Superior temporal gyrus (tissue), 1 donor: ENCODE data around the gene MACROD2.
"Not testable (repeated sequence)": the region's sequence is repeated elsewhere in the genome, so short reads cannot be mapped to it uniquely, and the experiment has no call there.

Source experiments
- DNase-seq: peaks from one replicate; pipeline ENCODE4 v3.0.0-alpha.2; 2016; ENCODE audit errors: extremely low spot score

Gene MACROD2

DNA sequence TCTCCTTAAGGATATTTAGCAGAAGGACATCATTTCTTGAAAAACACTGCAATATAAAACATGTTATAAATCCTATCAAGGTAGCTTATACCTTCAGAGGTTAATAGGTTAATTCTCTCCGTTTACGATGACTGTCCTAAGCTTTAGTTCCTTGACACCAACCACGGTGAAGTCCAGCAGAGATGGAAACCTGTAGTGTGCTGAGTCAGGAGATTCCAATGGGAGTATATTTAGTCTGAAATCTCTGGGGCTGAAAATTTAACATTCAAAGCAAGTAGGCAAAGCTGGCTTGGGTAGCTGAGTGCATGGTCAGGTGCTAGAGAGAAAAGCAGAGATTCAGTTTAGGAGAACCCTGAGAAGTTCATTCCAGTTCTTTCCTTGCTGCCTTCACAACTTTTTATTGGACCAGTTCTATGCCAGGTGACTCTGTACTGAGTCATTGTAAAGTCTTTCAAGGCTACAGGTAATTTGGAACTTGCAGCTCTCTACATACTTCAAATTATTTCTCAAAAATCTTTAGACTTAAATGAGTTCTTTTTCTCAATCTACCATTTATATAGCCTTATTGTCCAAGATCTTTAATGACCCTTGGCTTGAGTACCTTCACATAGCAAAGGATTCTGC lies 1351.5 kb downstream of the MACROD2 start:
- DNase-seq: no peak

DNA sequence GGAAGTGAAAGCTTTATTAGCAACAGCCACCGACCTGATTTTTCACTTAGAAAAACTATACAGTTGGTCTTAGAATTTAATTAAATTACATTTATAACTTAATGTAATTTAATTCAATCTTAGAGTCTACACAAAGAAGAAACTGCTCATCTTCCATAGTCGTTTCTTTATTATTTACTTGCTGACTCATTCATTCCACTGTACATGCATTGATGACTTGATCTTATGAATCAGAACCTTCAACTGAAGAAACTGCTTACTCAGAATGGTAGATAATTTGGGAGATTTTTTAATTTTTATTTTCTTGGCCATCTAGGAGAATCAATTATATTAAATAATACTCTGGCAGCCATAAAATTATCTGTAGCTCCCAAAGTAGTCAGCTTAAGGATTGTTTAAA lies 1363.7 kb downstream of the MACROD2 start:
- DNase-seq: no peak

- DNase-seq: no peak
Observed at GRCh38 chr20:15362849-15363248, 1367.5 kb downstream of the MACROD2 start.

DNA sequence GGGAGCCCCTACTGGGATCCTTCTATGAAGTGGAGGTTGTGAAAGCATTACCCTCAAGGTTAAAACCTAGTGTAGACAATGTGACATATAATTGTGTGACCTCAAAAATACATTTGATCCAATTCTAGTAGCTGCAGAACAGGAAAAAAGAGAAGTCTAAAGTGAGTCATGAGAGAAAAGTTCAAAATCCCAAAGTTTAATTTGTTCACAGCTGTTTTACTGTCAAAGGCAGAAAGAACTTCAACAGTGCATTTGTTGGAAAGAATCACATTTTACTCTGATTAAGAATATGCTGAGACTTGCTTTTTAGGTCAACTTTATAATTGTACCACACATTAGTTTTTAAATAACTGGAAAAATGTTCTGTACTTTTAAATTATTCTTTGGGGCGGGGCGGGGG lies 1369.5 kb downstream of the MACROD2 start:
- DNase-seq: no peak

DNA sequence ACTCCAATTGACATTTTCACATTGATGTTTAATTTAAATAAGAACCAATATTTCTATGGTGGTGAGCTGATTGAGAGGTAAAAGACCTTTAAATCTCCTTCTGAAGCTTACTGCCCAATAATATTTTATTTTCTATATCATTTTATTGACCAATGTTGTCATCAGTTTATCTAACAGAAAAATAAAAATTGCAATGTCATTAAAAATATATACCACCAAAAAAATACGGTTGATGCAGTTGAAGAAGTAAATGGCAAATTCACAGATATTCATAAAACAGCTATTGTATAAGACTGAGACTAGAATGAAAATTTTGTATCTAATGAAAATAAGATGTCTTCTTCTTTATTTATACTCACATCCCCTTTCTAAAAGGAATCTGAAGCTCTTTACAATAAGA lies 1375.1 kb downstream of the MACROD2 start:
- DNase-seq: no peak

DNA sequence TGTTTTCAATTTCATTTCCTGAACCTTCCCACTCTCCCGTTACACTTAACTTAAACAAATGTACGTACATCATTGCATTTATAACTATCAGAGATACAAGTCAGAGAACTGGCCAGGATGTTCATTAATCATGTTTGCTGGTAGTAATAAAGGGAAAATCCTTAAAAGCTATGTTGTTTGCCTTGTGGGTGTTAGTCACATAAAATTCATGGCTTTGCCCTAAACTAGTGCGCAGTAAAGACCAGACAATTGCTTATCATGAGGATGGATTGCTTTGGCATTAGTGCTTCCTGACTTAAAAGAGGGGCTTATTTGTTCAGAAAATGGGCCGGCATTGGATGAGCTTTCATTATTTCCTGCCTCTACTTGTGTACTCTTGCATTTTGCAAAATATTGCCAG lies 1379.4 kb downstream of the MACROD2 start:
- no peak for DNase-seq

DNA sequence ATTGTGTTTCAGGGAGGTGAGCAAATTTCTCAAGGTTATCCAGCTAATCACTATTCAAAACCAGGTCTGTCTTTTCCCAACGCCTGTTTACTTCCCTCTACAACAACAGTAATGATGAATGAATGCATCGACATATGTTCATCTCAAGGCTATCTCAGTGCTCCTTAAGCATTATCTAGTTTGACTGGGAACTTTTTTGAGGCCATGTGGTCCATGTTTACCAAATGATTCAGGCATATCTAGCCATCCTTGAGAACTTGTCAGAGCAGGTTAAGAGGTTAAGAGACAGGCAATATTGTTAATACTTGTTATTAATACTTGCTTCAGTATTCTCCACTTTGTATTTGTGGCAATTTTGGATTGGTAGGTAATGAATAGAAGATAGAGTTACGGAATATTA lies 1380.5 kb downstream of the MACROD2 start:
- no peak for DNase-seq

DNA sequence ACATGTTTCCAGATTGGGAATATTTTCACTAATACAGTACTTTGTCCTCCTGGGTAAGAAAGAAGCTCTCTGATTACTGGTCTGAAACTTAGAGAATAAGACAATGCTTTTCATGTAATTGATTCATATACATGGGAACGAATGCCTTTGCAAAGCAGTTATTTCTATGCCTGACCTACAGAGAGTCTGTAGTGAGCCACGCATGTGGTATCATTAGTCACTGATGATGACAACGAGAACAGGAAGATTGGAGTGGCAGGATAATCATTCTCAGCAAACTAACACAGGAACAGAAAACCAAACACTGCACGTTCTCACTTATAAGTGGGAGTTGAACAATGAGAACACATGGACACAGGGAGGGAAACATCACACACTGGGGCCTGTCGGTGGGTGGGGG lies 1382.3 kb downstream of the MACROD2 start:
- DNase-seq: not testable (repeated sequence)

DNA sequence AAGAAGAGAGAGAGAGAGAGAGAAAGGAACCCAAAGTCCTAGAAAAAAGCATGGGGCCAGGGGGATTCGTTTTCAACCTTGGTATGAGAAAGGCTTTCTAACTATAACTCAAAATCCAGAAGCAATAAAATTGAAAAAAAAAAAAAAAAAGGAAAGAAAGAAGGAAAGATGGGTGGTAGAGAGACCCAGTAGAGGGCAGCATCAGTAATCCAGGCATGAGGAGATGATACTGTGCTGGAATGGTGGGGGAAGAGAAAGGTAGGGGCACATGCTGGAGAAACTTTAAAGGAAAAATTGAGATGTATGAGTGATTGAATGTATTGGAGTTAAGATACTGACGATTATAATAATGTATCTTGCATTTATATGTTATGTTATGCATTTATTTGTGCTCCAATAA lies 1382.8 kb downstream of the MACROD2 start:
- DNase-seq: no peak

DNA sequence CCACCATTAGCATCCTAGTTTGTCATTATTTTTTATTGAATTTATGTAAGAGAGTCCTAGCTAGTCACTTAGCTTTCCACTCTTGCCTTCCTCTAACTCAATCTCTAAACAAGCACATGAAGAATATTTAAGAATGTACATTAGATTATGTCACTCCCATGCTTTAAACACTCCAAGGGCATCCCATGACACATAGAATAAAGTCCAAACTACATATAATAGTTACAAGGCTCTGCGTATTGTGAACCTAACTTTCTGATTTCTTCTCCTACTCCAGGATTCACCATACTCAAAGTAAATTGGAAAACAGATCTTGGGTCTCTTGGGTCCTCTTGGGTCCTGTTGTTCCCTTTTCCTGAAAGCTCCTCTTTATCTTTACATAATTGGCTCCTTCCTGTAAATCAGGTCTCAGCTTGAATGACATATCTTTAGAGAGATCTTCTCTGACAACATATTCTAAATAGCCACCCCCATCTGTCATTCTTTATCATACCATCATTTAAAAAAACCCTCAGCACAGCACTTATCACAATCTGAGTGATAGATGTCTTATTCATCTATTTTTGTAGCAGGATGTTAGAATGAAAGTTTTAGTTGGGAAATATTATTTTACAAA lies 1384.5 kb downstream of the MACROD2 start:
- DNase-seq: no peak

GRCh38 chr20:15380770-15381169 lies 1385.5 kb downstream of the MACROD2 start:
- DNase-seq: no peak

GRCh38 chr20:15387228-15387627 lies 1391.9 kb downstream of the MACROD2 start:
- DNase-seq: no peak

- no peak for DNase-seq
Observed at GRCh38 chr20:15395457-15395856, 1400.1 kb downstream of the MACROD2 start.

- DNase-seq: no peak
Observed at GRCh38 chr20:15396026-15396425, 1400.7 kb downstream of the MACROD2 start.

- DNase-seq: no peak
Observed at GRCh38 chr20:15396900-15397299, 1401.6 kb downstream of the MACROD2 start.

GRCh38 chr20:15399781-15400180 lies 1404.5 kb downstream of the MACROD2 start:
- DNase-seq: no peak

DNA sequence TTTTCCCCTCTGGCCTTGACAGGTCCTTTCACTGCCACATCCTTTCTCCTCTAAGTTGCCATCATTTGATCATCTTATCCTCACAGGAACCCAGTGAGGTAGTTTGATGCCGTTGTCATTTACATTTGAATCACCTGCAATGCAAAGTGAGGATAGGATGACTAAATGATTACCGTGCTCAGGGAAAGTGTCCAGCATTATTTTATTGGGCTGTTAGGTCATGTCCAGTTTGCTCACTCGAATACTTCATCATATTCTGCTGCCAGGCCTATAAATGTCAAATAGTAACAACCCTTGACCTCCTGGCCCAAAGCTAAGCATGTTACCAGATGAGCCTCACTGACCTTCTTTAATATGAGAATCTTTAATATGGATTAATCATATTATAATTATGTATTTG lies 1410.8 kb downstream of the MACROD2 start:
- DNase-seq: no peak

DNA sequence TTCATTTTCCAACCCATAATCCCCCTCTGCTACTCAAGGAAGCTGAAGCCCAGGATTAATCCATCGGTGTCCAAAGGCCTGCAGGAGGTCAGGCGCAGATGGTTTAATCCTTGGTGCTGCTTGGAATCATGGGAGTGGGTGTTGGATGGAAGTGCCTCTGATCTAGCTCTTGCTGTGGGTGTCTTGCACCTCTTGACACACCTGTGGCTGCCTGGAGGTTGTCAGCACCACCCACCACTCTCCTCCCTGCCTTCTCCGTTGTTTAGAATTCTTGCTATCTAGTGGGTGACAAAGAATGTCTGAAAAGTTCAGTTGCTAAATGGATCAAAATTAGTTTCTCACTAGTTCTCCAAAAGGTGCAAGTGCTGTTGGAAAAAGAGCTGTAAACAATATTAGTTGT lies 1416.5 kb downstream of the MACROD2 start:
- no peak for DNase-seq

DNA sequence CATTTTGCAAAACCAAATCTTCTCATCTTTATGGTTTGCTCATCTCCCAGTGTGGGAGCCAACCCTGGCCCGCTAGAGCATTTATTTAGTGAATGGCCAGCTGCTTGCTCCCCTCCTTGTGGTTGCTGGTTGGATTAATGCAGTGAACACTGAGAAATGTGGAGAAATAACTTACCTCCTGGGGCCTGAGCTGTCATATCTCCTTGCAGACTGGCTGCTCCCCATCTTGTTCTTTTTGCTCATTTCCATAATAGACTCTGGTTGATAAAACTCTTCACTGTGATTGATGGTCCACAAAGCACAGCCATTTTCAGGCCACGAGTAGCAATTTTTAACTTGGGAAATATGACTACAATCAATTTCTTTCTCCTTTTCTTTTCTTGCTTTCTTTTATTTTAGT lies 1420.6 kb downstream of the MACROD2 start:
- no peak for DNase-seq

DNA sequence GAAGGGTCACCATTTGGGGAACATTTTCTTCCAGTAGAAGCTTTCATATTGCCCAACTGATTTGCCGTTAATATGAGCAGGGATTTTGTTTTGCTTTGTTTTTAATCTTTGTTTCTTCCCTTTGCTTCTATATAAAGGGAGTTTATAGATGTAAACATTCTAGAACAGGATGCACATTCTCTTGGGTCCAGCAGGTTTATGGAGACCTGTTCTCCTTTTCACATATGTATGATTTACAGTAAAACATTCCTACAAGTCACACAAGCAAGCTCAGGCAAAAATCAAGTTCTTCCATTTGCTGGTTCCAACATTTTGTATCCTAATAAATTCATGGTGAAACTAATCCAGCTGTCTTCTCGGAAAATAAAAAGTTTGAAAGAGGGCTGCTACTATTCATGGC lies 1424.5 kb downstream of the MACROD2 start:
- DNase-seq: no peak

DNA sequence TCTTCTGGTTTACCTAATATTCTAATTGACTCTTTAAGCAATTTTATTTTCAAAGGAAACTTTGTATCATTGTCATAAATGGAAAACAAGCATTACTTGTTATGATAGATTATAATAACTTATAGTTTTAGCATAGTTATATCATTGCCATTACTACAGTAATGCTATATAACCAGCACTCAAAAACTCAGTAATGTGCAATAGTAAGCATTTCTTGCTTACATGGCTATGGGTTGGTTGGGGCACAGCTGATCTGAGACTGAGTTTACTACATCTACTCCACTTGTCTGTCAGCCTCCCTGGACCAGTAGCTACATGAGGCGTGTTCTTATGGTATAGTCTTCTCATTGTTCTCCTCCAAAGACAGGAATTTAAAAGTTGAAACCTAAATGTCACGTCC lies 1427.7 kb downstream of the MACROD2 start:
- DNase-seq: no peak

DNA sequence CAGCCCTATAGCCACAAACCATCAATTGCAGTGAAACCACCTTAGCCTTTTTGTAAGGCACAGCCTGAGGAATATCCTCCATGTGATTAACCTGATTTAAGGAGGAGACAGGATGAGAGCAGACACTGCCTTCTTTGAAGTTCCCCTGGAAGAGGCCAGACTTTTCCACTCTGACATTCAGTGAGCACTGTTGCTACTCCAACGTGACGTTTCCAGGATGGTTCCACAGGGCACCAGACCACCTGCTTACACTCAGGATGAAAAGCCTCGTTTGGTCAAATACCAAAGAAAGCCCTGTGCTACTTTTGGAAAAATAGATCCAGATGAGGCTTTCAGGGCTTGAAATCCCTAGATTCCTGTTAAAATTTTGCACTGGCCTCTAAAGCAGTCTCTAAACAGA lies 1444.2 kb downstream of the MACROD2 start:
- no peak for DNase-seq

DNA sequence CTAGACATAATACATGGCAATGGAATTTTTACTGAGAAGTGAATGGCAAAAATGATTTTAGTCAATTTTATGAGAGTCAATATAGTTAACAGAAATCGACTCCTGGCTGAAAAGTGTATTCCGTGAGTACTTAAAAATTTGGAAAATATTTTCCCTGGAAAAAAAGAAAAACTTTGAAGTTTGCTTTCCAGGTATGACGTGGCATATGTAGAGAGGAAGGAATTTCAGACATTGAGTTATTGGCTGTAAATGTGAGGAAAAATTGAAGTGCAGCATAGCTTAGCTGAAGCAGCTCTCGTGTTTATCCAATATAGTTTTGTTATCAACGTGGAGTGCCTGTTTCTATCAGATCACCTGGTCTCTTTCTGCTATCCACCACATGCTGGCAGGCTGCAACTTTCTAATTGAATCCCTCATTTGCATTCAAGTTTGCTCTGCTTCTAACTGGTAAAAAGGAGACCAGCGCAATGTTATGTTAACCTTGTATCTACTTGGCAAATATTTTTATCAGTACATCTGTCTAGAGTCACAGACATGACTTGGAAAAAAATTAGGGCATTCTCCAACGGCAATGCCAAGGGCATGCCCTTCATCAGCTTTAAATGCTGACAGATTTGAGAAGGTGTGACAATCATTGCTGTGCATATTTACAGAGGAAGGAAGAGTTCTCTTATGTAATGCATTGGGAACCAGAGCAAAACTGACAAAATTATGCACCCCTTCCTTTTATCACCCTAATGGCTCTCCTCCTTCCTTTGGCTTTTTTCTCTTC lies 1444.9 kb downstream of the MACROD2 start:
- no peak for DNase-seq
